Keratinocyte (primary cell): ENCODE measurements around the gene TLCD3B. TPM values are rescaled to one million over a fixed set of nuclear protein-coding genes. Genes with fewer than 3 reads are reported as not detected.

ENCODE experiments used
- DNase-seq: peaks from one replicate; pipeline ENCODE4 v3.0.0-alpha.2; 2011; ENCODE audit warnings: low read depth, missing footprints, low spot score
- FAIRE-seq: peaks from 2 replicates; lab custom pipeline; 2011; peaks lifted over from hg19 to GRCh38; lab: Jason Lieb, UNC
- H2AFZ ChIP-seq: 2 replicates; pipeline ENCODE4 v1.6.0; 2012; ENCODE audit warnings: low read length, control low read depth, inconsistent platforms; ENCODE audit not compliant: control insufficient read depth
- H3K27ac ChIP-seq: 2 replicates; pipeline ENCODE4 v1.5.1; 2011; ENCODE audit warnings: low read length; ENCODE audit not compliant: control insufficient read depth, insufficient read depth
- H3K27me3 ChIP-seq: 3 replicates; pipeline ENCODE4 v1.6.0; 2011; ENCODE audit warnings: low read length; ENCODE audit not compliant: control insufficient read depth, insufficient read depth; ENCODE audit errors: extremely low read depth
- H3K36me3 ChIP-seq, 2 experiments: 2 replicates in 1 of 2; 3 replicates in 1 of 2; pipeline ENCODE4 v1.5.1; 2011; ENCODE audit warnings: low read length in 2 of 2, mild to moderate bottlenecking in 1 of 2; ENCODE audit not compliant: control insufficient read depth in 2 of 2, insufficient read depth in 2 of 2; ENCODE audit errors: extremely low read depth in 1 of 2
- H3K4me1 ChIP-seq: 3 replicates; pipeline ENCODE4 v1.5.1; 2011; ENCODE audit warnings: low read length; ENCODE audit not compliant: control insufficient read depth, insufficient read depth; ENCODE audit errors: extremely low read depth
- H3K4me2 ChIP-seq: 3 replicates; pipeline ENCODE4 v1.6.0; 2011; ENCODE audit warnings: low read depth, low read length; ENCODE audit not compliant: control insufficient read depth, insufficient read depth; ENCODE audit errors: extremely low read depth
- H3K4me3 ChIP-seq, 3 experiments: fragments of 200-600 bp in 1 of 3; sonication (generic) in 1 of 3; 2 replicates in 2 of 3; 3 replicates in 1 of 3; pipeline ENCODE4 v1.5.1; 2011 to 2016; ENCODE audit warnings: low read length in 3 of 3, mild to moderate bottlenecking in 3 of 3, control low read depth in 2 of 3, inconsistent platforms in 1 of 3, low read depth in 1 of 3, mixed read lengths in 1 of 3, mixed run types in 1 of 3, moderate library complexity in 1 of 3; ENCODE audit not compliant: control insufficient read depth in 2 of 3, insufficient read depth in 2 of 3; ENCODE audit errors: extremely low read depth in 1 of 3
- H3K79me2 ChIP-seq: 2 replicates; pipeline ENCODE4 v1.6.0; 2012; ENCODE audit warnings: low read length; ENCODE audit not compliant: control insufficient read depth, insufficient read depth
- H3K9ac ChIP-seq: 3 replicates; pipeline ENCODE4 v1.6.0; 2011; ENCODE audit warnings: low read length; ENCODE audit not compliant: control insufficient read depth, insufficient read depth; ENCODE audit errors: extremely low read depth
- H3K9me1 ChIP-seq: 3 replicates; pipeline ENCODE4 v1.6.0; 2011; ENCODE audit warnings: low read length; ENCODE audit not compliant: control insufficient read depth, insufficient read depth; ENCODE audit errors: extremely low read depth
- H3K9me3 ChIP-seq: 2 replicates; pipeline ENCODE4 v1.5.1; 2012; ENCODE audit warnings: low read depth, low read length; ENCODE audit not compliant: control insufficient read depth
- H4K20me1 ChIP-seq: 3 replicates; pipeline ENCODE4 v1.6.0; 2011; ENCODE audit warnings: low read length; ENCODE audit not compliant: control insufficient read depth, insufficient read depth; ENCODE audit errors: extremely low read depth
- CTCF ChIP-seq, 3 experiments: IDR thresholded peaks in 1 of 3; conservative IDR thresholded peaks in 1 of 3; optimal IDR thresholded peaks in 1 of 3; 2 replicates in 2 of 3; 3 replicates in 1 of 3; pipeline versions ENCODE3 to v1.5.1; 2011; ENCODE audit warnings: low read length in 3 of 3, mild to moderate bottlenecking in 3 of 3, moderate library complexity in 2 of 3, control low read depth in 1 of 3, inconsistent platforms in 1 of 3; ENCODE audit not compliant: insufficient read depth in 2 of 3; ENCODE audit errors: extremely low read depth in 1 of 3
- EZH2 ChIP-seq: IDR thresholded peaks from one replicate; pipeline ENCODE4 v1.6.1; 2012; ENCODE audit warnings: inconsistent platforms, mild to moderate bottlenecking, low read length, moderate library complexity
- dilution Hi-C: fragments of 300-500 bp; cut with MboI; formaldehyde crosslinking; loops from one replicate; pipeline ENCODE4 v1.7.0; 2020; ENCODE audit warnings: low sequenced_read_pairs; ENCODE audit not compliant: extremely low pct_ligation_motif_present
- polyA plus RNA-seq, 5 experiments: library from polyadenylated mRNA; depleted of rRNA in 3 of 5; stranded (reverse) in 3 of 5; stranded (forward) in 1 of 5; unstranded in 1 of 5; fragments of >200 nt; gene quantifications; 1 replicate in 1 of 5; 2 replicates in 3 of 5; 3 replicates in 1 of 5; pipeline versions ENCODE4 v1.2.1 to v1.2.3, GENCODE V29; 2011 to 2012; ENCODE audit warnings: missing spikeins in 2 of 5, low read depth in 1 of 5, low replicate concordance in 1 of 5

The TLCD3B gene
- polyA plus RNA-seq, 1 donor (not counting 4 experiments of a cell fraction or from before 2014, with no cell fraction given): not detected

DNA sequence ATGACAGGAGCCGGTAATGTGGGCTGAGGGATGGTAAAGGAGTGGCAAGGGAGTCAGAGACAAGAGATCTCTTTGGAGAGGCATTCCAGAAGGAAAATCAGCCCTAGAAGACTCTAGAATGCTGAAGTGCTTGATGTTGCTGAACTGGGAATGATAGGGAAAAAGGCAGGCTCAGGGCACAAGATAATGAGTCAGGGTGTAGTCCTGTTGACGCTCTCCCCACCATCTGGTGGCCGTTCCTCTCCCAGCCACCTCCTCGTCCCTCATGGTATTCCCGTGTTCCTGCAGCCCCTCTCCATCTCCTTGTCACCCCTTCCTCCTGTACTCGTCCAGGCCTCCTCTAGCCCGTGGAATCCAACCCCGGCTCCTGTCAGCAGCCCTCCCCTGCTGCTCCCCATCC, 23.4 kb upstream of the TLCD3B start:
- FAIRE-seq (no peak), DNase-seq (no peak)
- H4K20me1 ChIP-seq: no peaks in the 10 kb centered on the region
- H3K4me3 ChIP-seq: no peak overlapping the region
- H3K4me1 ChIP-seq: peaks cover 30% of the 10 kb centered on the region
- TF ChIP-seq CTCF (optimal IDR thresholded peaks at IDR 0.05 in 1 of 3, IDR thresholded peaks at IDR 0.05 in 1 of 3, conservative IDR thresholded peaks at IDR 0.05 in 1 of 3; ENCODE audit: extremely low read depth in 1 of 3, insufficient read depth in 2 of 3, low read length in 3 of 3): no peak
- no peak for TF ChIP-seq EZH2
- H3K9ac ChIP-seq: no peak overlapping the region
- H3K36me3 ChIP-seq: peaks cover 0 to 4% of the 10 kb centered on the region in 2 experiments
- no peaks in the 10 kb centered on the region for H3K27me3 ChIP-seq
- H3K9me1 ChIP-seq: no peaks in the 10 kb centered on the region
- H3K4me2 ChIP-seq: peak overlapping the region; percentile 9
- no peak overlapping the region for H3K27ac ChIP-seq
- peaks cover 2% of the 10 kb centered on the region for H3K79me2 ChIP-seq
- no peak overlapping the region for H2AFZ ChIP-seq
- no peaks in the 10 kb centered on the region for H3K9me3 ChIP-seq
- dilution Hi-C loops: no loop called here

- H3K9me3 ChIP-seq: no peaks in the 10 kb centered on the region
- dilution Hi-C loops: no loop called here
- no peaks in the 10 kb centered on the region for H4K20me1 ChIP-seq
- DNase-seq (no peak), FAIRE-seq (no peak)
- peak overlapping the region; percentile 69 for H3K27ac ChIP-seq
- peak overlapping the region; percentile 99 for H3K4me2 ChIP-seq
- peaks cover 2% of the 10 kb centered on the region for H3K79me2 ChIP-seq
- peak overlapping the region; percentile 72 to 92 (median 81) for H3K4me3 ChIP-seq
- H3K4me1 ChIP-seq: peaks cover 30% of the 10 kb centered on the region
- TF ChIP-seq EZH2 (no peak), CTCF (optimal IDR thresholded peaks at IDR 0.05 in 1 of 3, IDR thresholded peaks at IDR 0.05 in 1 of 3, conservative IDR thresholded peaks at IDR 0.05 in 1 of 3; ENCODE audit: extremely low read depth in 1 of 3, insufficient read depth in 2 of 3, low read length in 3 of 3) (no peak)
- peaks cover 0 to 4% of the 10 kb centered on the region in 2 experiments for H3K36me3 ChIP-seq
- peak overlapping the region; percentile 69 for H2AFZ ChIP-seq
- no peaks in the 10 kb centered on the region for H3K27me3 ChIP-seq
- H3K9ac ChIP-seq: peak overlapping the region; percentile 67
- no peaks in the 10 kb centered on the region for H3K9me1 ChIP-seq
Measured at GRCh38 chr16:30053376-30054015, 22.4 kb upstream of the TLCD3B start.
